IPS-18a (cell line): ENCODE data around the gene MYBPH.

Experiments
- H3K27ac ChIP-seq: one replicate; pipeline ENCODE4 v1.5.1; 2013; ENCODE audit warnings: low read length
- H3K27me3 ChIP-seq: one replicate; pipeline ENCODE4 v1.6.1; 2013; ENCODE audit warnings: mild to moderate bottlenecking, low read length; ENCODE audit not compliant: control insufficient read depth, insufficient read depth
- H3K36me3 ChIP-seq: one replicate; pipeline ENCODE4 v1.6.1; 2013; ENCODE audit warnings: low read depth, low read length; ENCODE audit not compliant: control insufficient read depth
- H3K4me1 ChIP-seq: one replicate; pipeline ENCODE4 v1.6.1; 2013; ENCODE audit warnings: low read depth, low read length; ENCODE audit not compliant: control insufficient read depth
- H3K4me3 ChIP-seq: one replicate; pipeline ENCODE4 v1.5.1; 2013; ENCODE audit warnings: low read length
- H3K9ac ChIP-seq: one replicate; pipeline ENCODE4 v1.6.1; 2013; ENCODE audit warnings: mild to moderate bottlenecking, low read length, moderate library complexity
- H3K9me3 ChIP-seq: one replicate; pipeline ENCODE4 v1.6.1; 2013; ENCODE audit warnings: low read depth, low read length; ENCODE audit not compliant: control insufficient read depth

Gene MYBPH

GRCh38 chr1:203199481-203199815 lies 23.8 kb upstream of the MYBPH start:
- H3K4me1 ChIP-seq = no peaks in the 10 kb centered on the region
- no peak overlapping the region for H3K9ac ChIP-seq
- H3K4me3 ChIP-seq = no peak overlapping the region
- no peaks in the 10 kb centered on the region for H3K36me3 ChIP-seq
- H3K9me3 ChIP-seq = no peaks in the 10 kb centered on the region
- no peak overlapping the region for H3K27ac ChIP-seq
- no peaks in the 10 kb centered on the region for H3K27me3 ChIP-seq

DNA sequence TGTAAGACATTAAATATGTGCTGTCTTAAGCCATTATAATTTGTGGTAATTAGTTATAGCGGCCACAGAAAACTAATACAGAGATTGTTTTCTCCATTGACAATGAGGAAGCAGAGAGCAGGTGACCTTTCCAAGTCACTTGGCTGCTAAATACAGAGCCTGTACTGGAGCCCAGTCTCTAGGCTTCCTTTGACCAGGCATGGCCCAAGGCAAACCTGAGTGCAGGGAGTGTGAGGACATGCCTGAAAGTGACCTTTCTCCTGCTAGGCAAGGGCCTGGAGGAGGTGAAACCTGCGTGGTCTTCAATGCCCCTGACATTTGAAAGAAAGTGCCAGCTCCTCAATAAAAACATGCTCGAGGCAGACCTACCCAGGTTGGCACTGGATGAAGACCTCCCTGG lies 23.4 kb upstream of the MYBPH start:
- no peak overlapping the region for H3K4me3 ChIP-seq
- no peaks in the 10 kb centered on the region for H3K36me3 ChIP-seq
- no peak overlapping the region for H3K27ac ChIP-seq
- H3K9ac ChIP-seq = no peak overlapping the region
- H3K9me3 ChIP-seq = no peaks in the 10 kb centered on the region
- no peaks in the 10 kb centered on the region for H3K27me3 ChIP-seq
- no peaks in the 10 kb centered on the region for H3K4me1 ChIP-seq

GRCh38 chr1:203197625-203198024 lies 22.0 kb upstream of the MYBPH start:
- Histone ChIP-seq H3K4me1 (no peaks in the 10 kb centered on the region), H3K36me3 (no peaks in the 10 kb centered on the region), H3K9ac (no peak overlapping the region), H3K27me3 (no peaks in the 10 kb centered on the region), H3K27ac (no peak overlapping the region), H3K4me3 (no peak overlapping the region), H3K9me3 (no peaks in the 10 kb centered on the region)

- H3K9me3 ChIP-seq = no peaks in the 10 kb centered on the region
- no peaks in the 10 kb centered on the region for H3K27me3 ChIP-seq
- no peak overlapping the region for H3K4me3 ChIP-seq
- H3K9ac ChIP-seq = no peak overlapping the region
- H3K36me3 ChIP-seq = no peaks in the 10 kb centered on the region
- H3K4me1 ChIP-seq = no peaks in the 10 kb centered on the region
- H3K27ac ChIP-seq = no peak overlapping the region
Measured at GRCh38 chr1:203196371-203196770, 20.7 kb upstream of the MYBPH start.

GRCh38 chr1:203190949-203191348 lies 15.3 kb upstream of the MYBPH start:
- H3K36me3 ChIP-seq = no peaks in the 10 kb centered on the region
- peaks cover 18% of the 10 kb centered on the region for H3K4me1 ChIP-seq
- H3K9me3 ChIP-seq = no peaks in the 10 kb centered on the region
- no peaks in the 10 kb centered on the region for H3K27me3 ChIP-seq
- no peak overlapping the region for H3K4me3 ChIP-seq
- no peak overlapping the region for H3K27ac ChIP-seq
- H3K9ac ChIP-seq = no peak overlapping the region

GRCh38 chr1:203189951-203190352 lies 14.3 kb upstream of the MYBPH start:
- Histone ChIP-seq H3K9ac (no peak overlapping the region), H3K27me3 (no peaks in the 10 kb centered on the region), H3K27ac (no peak overlapping the region), H3K4me1 (peaks cover 22% of the 10 kb centered on the region), H3K4me3 (no peak overlapping the region), H3K36me3 (no peaks in the 10 kb centered on the region), H3K9me3 (no peaks in the 10 kb centered on the region)

- Histone ChIP-seq H3K36me3 (no peaks in the 10 kb centered on the region), H3K9me3 (no peaks in the 10 kb centered on the region), H3K4me3 (no peak overlapping the region), H3K27ac (no peak overlapping the region), H3K9ac (no peak overlapping the region), H3K4me1 (peaks cover 22% of the 10 kb centered on the region), H3K27me3 (no peaks in the 10 kb centered on the region)
Measured at GRCh38 chr1:203188686-203189232, 13.1 kb upstream of the MYBPH start.

- no peak overlapping the region for H3K27ac ChIP-seq
Measured at GRCh38 chr1:203187689-203188264, 12.2 kb upstream of the MYBPH start.

GRCh38 chr1:203187304-203187685 lies 11.7 kb upstream of the MYBPH start:
- no peak overlapping the region for H3K9ac ChIP-seq
- H3K36me3 ChIP-seq = no peaks in the 10 kb centered on the region
- H3K27me3 ChIP-seq = no peaks in the 10 kb centered on the region
- no peak overlapping the region for H3K27ac ChIP-seq
- H3K9me3 ChIP-seq = no peaks in the 10 kb centered on the region
- H3K4me1 ChIP-seq = peaks cover 22% of the 10 kb centered on the region
- no peak overlapping the region for H3K4me3 ChIP-seq

More at GRCh38 chr1:203187689-203188264, 12.2 kb upstream of the MYBPH start:
- Histone ChIP-seq H3K36me3 (no peaks in the 10 kb centered on the region), H3K27me3 (no peaks in the 10 kb centered on the region), H3K9ac (no peak overlapping the region), H3K4me3 (no peak overlapping the region), H3K9me3 (no peaks in the 10 kb centered on the region), H3K4me1 (peaks cover 22% of the 10 kb centered on the region)

DNA sequence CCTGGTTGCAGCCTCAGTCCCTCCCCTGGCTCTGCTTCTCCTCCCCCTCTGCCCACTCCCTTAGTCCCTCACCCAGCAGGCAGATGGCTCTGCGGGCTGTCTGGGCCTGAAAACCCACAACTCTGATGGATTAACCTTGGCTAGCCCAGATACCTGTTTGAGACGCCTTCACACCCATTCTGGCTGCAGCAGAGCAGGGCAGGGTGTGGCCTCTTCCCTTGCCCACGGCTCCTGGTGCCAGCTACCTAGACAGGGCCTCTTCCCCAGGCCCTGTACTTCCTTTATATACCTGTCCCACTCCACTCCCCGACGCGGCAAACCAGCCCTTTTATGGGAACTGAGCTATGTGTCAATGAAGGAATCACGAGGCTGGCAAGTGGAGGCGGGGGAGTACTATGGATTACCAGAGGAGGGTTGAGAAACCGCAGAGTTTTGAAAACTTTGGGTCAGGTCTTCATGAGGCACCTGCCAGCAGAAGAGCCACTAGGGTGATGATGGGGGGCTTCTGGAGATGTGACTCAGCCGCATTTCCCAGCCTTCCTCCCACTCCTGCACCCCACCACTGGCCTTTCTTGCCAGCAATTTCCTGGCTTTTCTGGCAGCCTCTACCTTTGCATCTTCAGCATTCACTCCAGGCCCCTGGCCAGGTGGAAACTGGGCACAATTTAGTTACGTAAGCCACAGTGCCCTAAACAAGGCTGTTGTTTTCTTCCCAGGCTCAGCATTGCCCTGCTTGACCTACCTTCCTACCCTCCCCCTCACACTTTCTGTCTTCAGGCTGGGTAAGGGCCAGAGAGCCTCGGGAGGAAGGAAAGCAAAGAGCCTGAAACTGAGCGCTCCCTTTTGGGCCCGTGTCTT lies 11.0 kb upstream of the MYBPH start, which contains the start of gene CHI3L1:
TSS of gene CHI3L1 (minus strand) at position 259 of the 858 bp plus-strand sequence. CDS start at position 178, 81 bp downstream.
- no peaks in the 10 kb centered on the region for H3K27me3 ChIP-seq
- no peak within 1 kb of the TSS for H3K9ac ChIP-seq
- no peak within 1 kb of the TSS for H3K4me3 ChIP-seq
- H3K36me3 ChIP-seq = no peaks in the 10 kb centered on the region
- peaks cover 22% of the 10 kb centered on the region for H3K4me1 ChIP-seq
- no peak within 1 kb of the TSS for H3K27ac ChIP-seq
- no peaks in the 10 kb centered on the region for H3K9me3 ChIP-seq

GRCh38 chr1:203186091-203186445 lies 10.4 kb upstream of the MYBPH start:
- no peaks in the 10 kb centered on the region for H3K9me3 ChIP-seq
- H3K4me1 ChIP-seq = peaks cover 22% of the 10 kb centered on the region
- no peak overlapping the region for H3K27ac ChIP-seq

DNA sequence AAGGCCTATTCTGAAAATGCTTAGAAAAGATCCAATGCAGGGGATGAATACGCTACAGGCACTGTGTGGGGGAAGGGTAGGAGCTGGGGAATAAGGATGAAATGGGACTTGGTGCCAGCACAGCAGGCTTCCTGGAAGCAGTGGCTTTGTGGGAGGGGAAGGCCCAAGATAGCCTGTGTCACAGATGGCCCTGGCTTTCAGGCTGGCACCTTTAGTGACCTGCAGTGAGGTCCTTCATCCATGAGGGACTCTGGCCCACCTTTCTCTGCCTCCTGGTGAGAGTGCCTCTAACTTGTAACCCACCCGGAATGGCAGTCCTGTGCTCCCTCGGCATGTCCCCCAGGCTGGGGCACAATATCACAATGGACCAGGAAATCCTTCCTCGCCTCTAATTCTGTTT lies 10.0 kb upstream of the MYBPH start:
- Histone ChIP-seq H3K9ac (no peak overlapping the region), H3K27me3 (no peaks in the 10 kb centered on the region), H3K4me3 (no peak overlapping the region), H3K9me3 (no peaks in the 10 kb centered on the region), H3K4me1 (peaks cover 22% of the 10 kb centered on the region), H3K36me3 (no peaks in the 10 kb centered on the region), H3K27ac (no peak overlapping the region)

More at GRCh38 chr1:203186091-203186445, 10.4 kb upstream of the MYBPH start:
- Histone ChIP-seq H3K4me3 (no peak overlapping the region), H3K9ac (no peak overlapping the region), H3K27me3 (no peaks in the 10 kb centered on the region), H3K36me3 (no peaks in the 10 kb centered on the region)
